ENCODE results near the gene WNT3A.

WNT3A gene

DNA sequence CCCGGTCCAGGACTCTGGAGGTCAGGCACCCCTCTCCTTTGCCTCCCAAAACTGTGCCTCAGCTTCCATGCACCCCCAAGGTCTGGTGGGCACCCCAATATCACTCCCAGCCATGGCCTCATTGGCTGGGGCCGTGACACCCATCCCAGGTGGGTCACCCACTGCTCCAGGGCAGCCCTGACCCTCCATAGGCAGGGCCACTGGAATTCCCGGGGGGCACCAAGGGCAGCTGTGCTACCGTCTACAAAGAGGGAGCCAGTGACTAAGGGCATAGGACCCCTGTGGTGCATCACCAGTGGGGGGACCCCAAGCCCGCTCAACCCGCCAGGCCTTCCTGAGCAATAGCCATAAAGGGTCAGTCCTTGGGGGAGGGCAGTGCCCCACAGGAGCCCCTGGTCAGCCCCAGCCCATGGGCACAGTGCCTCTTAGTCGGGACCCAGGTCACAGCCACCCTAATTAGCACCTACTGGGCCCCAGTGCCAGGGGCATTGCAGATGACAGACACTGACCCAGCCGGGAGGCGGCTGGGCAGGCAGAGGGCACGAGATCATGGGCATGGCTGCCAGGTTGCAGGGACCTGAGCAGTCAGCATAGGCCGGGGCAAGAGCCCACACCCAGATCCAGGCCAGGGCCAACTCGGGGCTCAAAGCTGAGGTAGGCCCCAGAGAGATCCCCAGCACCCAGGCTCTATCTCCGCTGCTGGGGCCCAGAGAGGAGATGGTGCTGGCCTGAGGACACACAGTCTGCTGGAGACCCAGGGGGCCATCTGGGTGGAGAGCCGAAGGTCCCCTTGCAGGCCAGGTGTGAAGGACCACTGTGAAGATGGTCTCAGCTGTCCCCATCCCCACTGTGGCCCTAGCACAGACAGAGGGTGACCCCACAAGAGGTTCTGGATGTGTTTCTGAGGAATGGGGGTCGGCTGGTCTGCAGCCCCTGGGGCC is 56.7 kb downstream of the WNT3A start:
- H3K9me3 ChIP-seq (ENCODE audit: control insufficient read depth, low read depth, low read length), result no peaks in the 10 kb centered on the region
- no peaks in the 10 kb centered on the region for H3K36me3 ChIP-seq (ENCODE audit: control insufficient read depth, low read depth, low read length)
- H3K4me3 ChIP-seq (ENCODE audit: low read length), result no peak overlapping the region
- no peak overlapping the region for H3K9ac ChIP-seq (ENCODE audit: low read length)
- H3K4me1 ChIP-seq (ENCODE audit: control insufficient read depth, low read depth, low read length), result no peaks in the 10 kb centered on the region
- H3K27me3 ChIP-seq (ENCODE audit: control insufficient read depth, insufficient read depth, low read length), result peaks cover 89% of the 10 kb centered on the region
- no peak overlapping the region for H3K27ac ChIP-seq (ENCODE audit: low read length)

DNA sequence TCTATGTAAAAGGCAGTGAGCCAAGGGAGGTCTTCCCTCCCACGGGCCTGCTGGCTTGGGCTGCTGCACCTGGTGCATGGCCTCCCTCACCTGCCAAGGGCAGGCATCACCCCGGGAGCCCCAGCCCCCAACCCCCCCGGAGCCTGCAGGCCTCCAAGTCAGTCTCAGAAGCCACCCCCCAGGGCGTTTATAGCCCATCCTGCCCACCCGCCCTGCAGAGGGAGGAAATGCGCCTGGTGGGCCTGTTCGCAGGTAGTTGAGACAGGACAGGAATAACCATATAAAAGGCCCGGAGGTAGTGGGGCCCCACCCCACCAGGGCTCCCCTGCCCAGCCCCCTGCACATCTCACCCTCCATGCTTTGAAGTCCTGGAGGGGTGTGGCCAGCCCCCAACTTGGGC is 57.5 kb downstream of the WNT3A start:
- Histone ChIP-seq H3K4me3 (ENCODE audit: low read length) (no peak overlapping the region), H3K36me3 (ENCODE audit: control insufficient read depth, low read depth, low read length) (no peaks in the 10 kb centered on the region), H3K27ac (ENCODE audit: low read length) (no peak overlapping the region), H3K9me3 (ENCODE audit: control insufficient read depth, low read depth, low read length) (no peaks in the 10 kb centered on the region), H3K4me1 (ENCODE audit: control insufficient read depth, low read depth, low read length) (no peaks in the 10 kb centered on the region), H3K27me3 (ENCODE audit: control insufficient read depth, insufficient read depth, low read length) (peaks cover 89% of the 10 kb centered on the region), H3K9ac (ENCODE audit: low read length) (no peak overlapping the region)

- Histone ChIP-seq H3K36me3 (ENCODE audit: control insufficient read depth, low read depth, low read length) (no peaks in the 10 kb centered on the region), H3K9ac (ENCODE audit: low read length) (no peak overlapping the region), H3K27ac (ENCODE audit: low read length) (no peak overlapping the region), H3K9me3 (ENCODE audit: control insufficient read depth, low read depth, low read length) (no peaks in the 10 kb centered on the region), H3K27me3 (ENCODE audit: control insufficient read depth, insufficient read depth, low read length) (peaks cover 92% of the 10 kb centered on the region), H3K4me1 (ENCODE audit: control insufficient read depth, low read depth, low read length) (no peaks in the 10 kb centered on the region), H3K4me3 (ENCODE audit: low read length) (no peak overlapping the region)
Measured at GRCh38 chr1:228064741-228065542, 58.1 kb downstream of the WNT3A start.

GRCh38 chr1:228065543-228066347 is 58.9 kb downstream of the WNT3A start:
- no peak overlapping the region for H3K4me3 ChIP-seq (ENCODE audit: low read length)
- H3K9ac ChIP-seq (ENCODE audit: low read length), result no peak overlapping the region
- H3K27ac ChIP-seq (ENCODE audit: low read length), result no peak overlapping the region
- H3K36me3 ChIP-seq (ENCODE audit: control insufficient read depth, low read depth, low read length), result no peaks in the 10 kb centered on the region
- H3K9me3 ChIP-seq (ENCODE audit: control insufficient read depth, low read depth, low read length), result no peaks in the 10 kb centered on the region
- peaks cover 93% of the 10 kb centered on the region for H3K27me3 ChIP-seq (ENCODE audit: control insufficient read depth, insufficient read depth, low read length)
- no peaks in the 10 kb centered on the region for H3K4me1 ChIP-seq (ENCODE audit: control insufficient read depth, low read depth, low read length)

DNA sequence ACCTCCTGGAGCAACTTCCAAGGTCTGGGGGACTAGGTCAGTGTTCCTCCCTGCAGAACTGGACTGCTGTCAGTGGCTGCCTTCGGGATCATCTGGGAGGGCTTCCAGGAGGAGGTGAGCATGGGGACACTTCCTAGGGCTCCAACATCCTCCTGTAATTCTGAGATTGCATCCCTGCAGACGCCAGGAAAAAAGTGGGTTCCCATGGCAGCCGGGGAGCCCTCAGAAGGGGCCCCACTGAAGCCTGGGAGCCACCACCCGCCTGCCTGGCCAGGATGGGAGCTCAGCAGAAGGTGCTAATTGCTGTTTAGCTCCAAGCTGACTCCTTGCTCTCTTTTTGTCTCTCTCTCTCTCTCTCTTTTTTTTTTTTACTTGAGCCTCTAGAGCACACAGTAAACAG is 59.6 kb downstream of the WNT3A start:
- no peaks in the 10 kb centered on the region for H3K36me3 ChIP-seq (ENCODE audit: control insufficient read depth, low read depth, low read length)
- H3K4me1 ChIP-seq (ENCODE audit: control insufficient read depth, low read depth, low read length), result no peaks in the 10 kb centered on the region
- no peaks in the 10 kb centered on the region for H3K9me3 ChIP-seq (ENCODE audit: control insufficient read depth, low read depth, low read length)
- H3K9ac ChIP-seq (ENCODE audit: low read length), result no peak overlapping the region
- H3K4me3 ChIP-seq (ENCODE audit: low read length), result no peak overlapping the region
- H3K27ac ChIP-seq (ENCODE audit: low read length), result no peak overlapping the region
- peaks cover 93% of the 10 kb centered on the region for H3K27me3 ChIP-seq (ENCODE audit: control insufficient read depth, insufficient read depth, low read length)

- Histone ChIP-seq H3K36me3 (ENCODE audit: control insufficient read depth, low read depth, low read length) (no peaks in the 10 kb centered on the region), H3K27me3 (ENCODE audit: control insufficient read depth, insufficient read depth, low read length) (peaks cover 93% of the 10 kb centered on the region), H3K9me3 (ENCODE audit: control insufficient read depth, low read depth, low read length) (no peaks in the 10 kb centered on the region), H3K4me1 (ENCODE audit: control insufficient read depth, low read depth, low read length) (no peaks in the 10 kb centered on the region), H3K27ac (ENCODE audit: low read length) (no peak overlapping the region), H3K4me3 (ENCODE audit: low read length) (no peak overlapping the region), H3K9ac (ENCODE audit: low read length) (no peak overlapping the region)
Measured at GRCh38 chr1:228066891-228067654, 60.3 kb downstream of the WNT3A start.

DNA sequence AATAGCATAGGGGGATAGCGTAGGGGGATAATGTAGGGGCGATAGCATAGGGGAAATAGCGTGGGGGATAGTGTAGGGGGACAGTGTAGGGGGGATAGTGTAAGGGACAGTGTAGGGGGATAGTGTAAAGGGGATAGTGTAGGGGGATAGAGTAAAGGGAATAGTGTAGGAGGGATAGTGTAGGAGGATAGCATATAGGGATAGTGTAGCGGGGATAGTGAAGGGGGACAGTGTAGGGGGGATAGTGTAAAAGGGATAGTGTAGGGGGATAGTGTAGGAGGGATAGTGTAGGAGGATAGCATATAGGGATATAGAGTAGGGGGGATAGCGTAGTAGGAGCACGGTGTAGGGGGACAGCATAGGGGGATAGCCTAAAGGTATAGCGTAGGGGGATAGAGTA is 61.6 kb downstream of the WNT3A start:
- H3K36me3 ChIP-seq (ENCODE audit: control insufficient read depth, low read depth, low read length), result no peaks in the 10 kb centered on the region
- no peaks in the 10 kb centered on the region for H3K9me3 ChIP-seq (ENCODE audit: control insufficient read depth, low read depth, low read length)
- H3K4me3 ChIP-seq (ENCODE audit: low read length), result no peak overlapping the region
- H3K27me3 ChIP-seq (ENCODE audit: control insufficient read depth, insufficient read depth, low read length), result peaks cover 93% of the 10 kb centered on the region
- no peak overlapping the region for H3K27ac ChIP-seq (ENCODE audit: low read length)
- no peak overlapping the region for H3K9ac ChIP-seq (ENCODE audit: low read length)
- H3K4me1 ChIP-seq (ENCODE audit: control insufficient read depth, low read depth, low read length), result no peaks in the 10 kb centered on the region

- no peak overlapping the region for H3K27ac ChIP-seq (ENCODE audit: low read length)
- H3K27me3 ChIP-seq (ENCODE audit: control insufficient read depth, insufficient read depth, low read length), result peaks cover 100% of the 10 kb centered on the region
- H3K4me1 ChIP-seq (ENCODE audit: control insufficient read depth, low read depth, low read length), result no peaks in the 10 kb centered on the region
- H3K9me3 ChIP-seq (ENCODE audit: control insufficient read depth, low read depth, low read length), result no peaks in the 10 kb centered on the region
- no peaks in the 10 kb centered on the region for H3K36me3 ChIP-seq (ENCODE audit: control insufficient read depth, low read depth, low read length)
- no peak overlapping the region for H3K4me3 ChIP-seq (ENCODE audit: low read length)
- H3K9ac ChIP-seq (ENCODE audit: low read length), result no peak overlapping the region
Measured at GRCh38 chr1:228070173-228070572, 63.4 kb downstream of the WNT3A start.

DNA sequence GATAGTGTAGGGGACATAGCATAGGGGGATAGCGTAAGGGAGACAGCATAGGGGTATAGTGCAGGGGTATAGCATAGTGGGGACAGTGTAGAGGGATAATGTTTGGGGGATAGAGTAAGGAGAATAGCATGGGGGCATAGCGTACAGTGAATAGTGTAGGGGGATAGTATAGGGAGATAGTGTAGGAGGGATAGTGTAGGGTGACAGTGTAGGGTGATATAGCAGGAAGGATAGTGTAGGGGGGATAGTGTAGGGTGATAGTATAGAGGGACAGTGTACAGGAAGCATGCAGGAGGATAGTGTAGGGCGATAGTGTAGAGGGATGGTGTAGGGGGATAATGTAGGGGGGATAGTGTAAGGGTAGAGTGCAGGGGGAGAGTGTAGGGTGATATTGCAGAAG is 64.1 kb downstream of the WNT3A start:
- H3K9me3 ChIP-seq (ENCODE audit: control insufficient read depth, low read depth, low read length), result no peaks in the 10 kb centered on the region
- no peaks in the 10 kb centered on the region for H3K36me3 ChIP-seq (ENCODE audit: control insufficient read depth, low read depth, low read length)
- H3K27me3 ChIP-seq (ENCODE audit: control insufficient read depth, insufficient read depth, low read length), result peaks cover 100% of the 10 kb centered on the region
- no peak overlapping the region for H3K9ac ChIP-seq (ENCODE audit: low read length)
- no peak overlapping the region for H3K27ac ChIP-seq (ENCODE audit: low read length)
- H3K4me1 ChIP-seq (ENCODE audit: control insufficient read depth, low read depth, low read length), result no peaks in the 10 kb centered on the region
- H3K4me3 ChIP-seq (ENCODE audit: low read length), result no peak overlapping the region

DNA sequence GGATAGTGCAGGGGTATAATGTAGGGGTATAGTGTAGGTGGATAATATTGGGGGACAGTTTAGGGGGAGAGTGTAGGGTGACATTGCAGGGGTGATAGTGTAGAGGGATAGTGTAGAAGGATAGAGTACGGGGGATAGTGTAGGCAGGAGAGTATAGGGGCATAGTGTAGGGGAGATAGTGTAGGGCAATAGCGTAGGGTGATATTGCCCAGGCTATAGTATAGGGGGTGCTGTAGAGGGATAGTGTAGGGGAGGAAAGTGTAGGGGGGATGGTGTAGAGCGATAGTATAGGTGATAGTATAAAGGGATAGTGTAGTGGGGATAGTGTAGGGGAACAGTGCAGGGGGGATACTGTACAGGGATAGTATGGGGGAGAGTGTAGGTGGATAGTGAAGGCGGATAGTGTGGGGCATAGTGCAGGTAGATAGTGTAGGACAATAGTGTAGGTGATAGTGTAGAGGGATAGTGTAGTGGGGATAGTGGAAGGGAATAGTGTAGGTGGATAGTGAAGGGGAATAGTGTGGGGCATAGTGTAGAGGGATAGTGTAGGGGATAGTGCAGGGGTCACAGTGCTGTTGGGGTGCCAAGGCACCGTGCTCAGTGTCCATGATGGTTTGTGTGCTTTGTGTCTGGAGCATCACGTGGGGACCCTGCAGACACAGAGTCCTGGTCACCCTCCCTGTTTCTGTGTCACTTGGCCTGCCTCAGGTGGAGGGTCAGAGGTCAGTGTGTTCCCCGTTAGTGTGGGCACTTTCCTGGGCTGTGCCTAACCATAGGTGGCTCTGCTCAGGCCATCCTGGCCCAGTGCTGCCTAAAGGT is 65.2 kb downstream of the WNT3A start:
- H3K4me1 ChIP-seq (ENCODE audit: control insufficient read depth, low read depth, low read length), result no peaks in the 10 kb centered on the region
- no peak overlapping the region for H3K4me3 ChIP-seq (ENCODE audit: low read length)
- H3K9ac ChIP-seq (ENCODE audit: low read length), result no peak overlapping the region
- H3K27me3 ChIP-seq (ENCODE audit: control insufficient read depth, insufficient read depth, low read length), result peaks cover 99% of the 10 kb centered on the region
- no peaks in the 10 kb centered on the region for H3K9me3 ChIP-seq (ENCODE audit: control insufficient read depth, low read depth, low read length)
- H3K27ac ChIP-seq (ENCODE audit: low read length), result no peak overlapping the region
- H3K36me3 ChIP-seq (ENCODE audit: control insufficient read depth, low read depth, low read length), result no peaks in the 10 kb centered on the region

All from iPS-18a (cell line).